Hepatocyte (in vitro differentiated cells): Measurements from ENCODE around the gene TRAPPC3. TPM values are rescaled to one million over a fixed set of nuclear protein-coding genes. Genes with fewer than 3 reads are reported as not detected.
A peak's percentile ranks its signal among the peaks of the same experiment; 100 is the strongest.

Experiments used
- DNase-seq: peaks from one replicate; pipeline ENCODE4 v3.0.0-alpha.2; 2016; ENCODE audit warnings: low spot score
- H2AFZ ChIP-seq: fragments of 200-600 bp; sonication (generic); 2 replicates; pipeline ENCODE4 v1.6.0; 2016; ENCODE audit warnings: antibody characterized with exemption, mild to moderate bottlenecking
- H3K27ac ChIP-seq: fragments of 200-600 bp; sonication (generic); 2 replicates; pipeline ENCODE4 v1.5.1; 2016; ENCODE audit warnings: mild to moderate bottlenecking
- H3K27me3 ChIP-seq: fragments of 200-600 bp; sonication (generic); 2 replicates; pipeline ENCODE4 v1.6.1; 2016
- H3K36me3 ChIP-seq: fragments of 200-600 bp; sonication (generic); replicated peaks from 2 replicates; pipeline ENCODE4 v1.5.1; 2016; ENCODE audit warnings: low read depth; ENCODE audit not compliant: insufficient read depth
- H3K4me1 ChIP-seq: fragments of 200-600 bp; sonication (generic); 2 replicates; pipeline ENCODE4 v1.5.1; 2016; ENCODE audit warnings: mild to moderate bottlenecking, moderate library complexity; ENCODE audit not compliant: insufficient read depth
- H3K4me2 ChIP-seq: fragments of 200-600 bp; sonication (generic); 2 replicates; pipeline ENCODE4 v1.6.0; 2016
- H3K4me3 ChIP-seq: fragments of 200-600 bp; sonication (generic); 2 replicates; pipeline ENCODE4 v1.5.1; 2016; ENCODE audit warnings: mild to moderate bottlenecking
- H3K79me2 ChIP-seq: fragments of 200-600 bp; sonication (generic); 2 replicates; pipeline ENCODE4 v1.6.0; 2017; ENCODE audit warnings: mild to moderate bottlenecking
- H3K9me2 ChIP-seq: fragments of 200-600 bp; sonication (generic); replicated peaks from 2 replicates; pipeline ENCODE4 v1.6.0; 2017; ENCODE audit warnings: mild to moderate bottlenecking; ENCODE audit not compliant: insufficient read depth
- H3K9me3 ChIP-seq: fragments of 200-600 bp; sonication (generic); 2 replicates; pipeline ENCODE4 v1.5.1; 2016; ENCODE audit warnings: low read depth, mild to moderate bottlenecking
- H4K20me1 ChIP-seq: fragments of 200-600 bp; sonication (generic); 2 replicates; pipeline ENCODE4 v1.6.0; 2016; ENCODE audit warnings: mild to moderate bottlenecking; ENCODE audit not compliant: insufficient read depth, poor library complexity, severe bottlenecking
- EZH2 ChIP-seq: fragments of 200-600 bp; sonication (generic); IDR thresholded peaks from 2 replicates; pipeline ENCODE4 v1.6.1; 2016; ENCODE audit warnings: antibody characterized with exemption, mild to moderate bottlenecking, borderline replicate concordance
- EZH2phosphoT487 ChIP-seq: fragments of 200-600 bp; sonication (generic); IDR thresholded peaks from one replicate; pipeline ENCODE4 v1.6.1; 2018; ENCODE audit warnings: antibody characterized with exemption, mild to moderate bottlenecking, low read depth, moderate library complexity; ENCODE audit not compliant: unreplicated experiment, severe bottlenecking
- WGBS: methylation state at CpG from one replicate; pipeline ENCODE4 v1.1.6; 2016; ENCODE audit warnings: low lambda C conversion rate; ENCODE audit errors: missing lambda C conversion rate; 5-methylcytosine and 5-hydroxymethylcytosine counted together
- polyA plus RNA-seq: library from polyadenylated mRNA; unstranded; fragments of >200 nt; fragmentation: Nextera tagmentation; extraction: Ambion mirVana; gene quantifications from 2 replicates; pipeline ENCODE4 v1.2.1, GENCODE V29; 2016
- total RNA-seq: library from RNA; depleted of rRNA; stranded (reverse); fragments of >200 nt; gene quantifications from 2 replicates; pipeline ENCODE4 v1.2.3, GENCODE V29; 2014
- TF ChIP-seq, protein P1 (sequence below): fragments of 200-600 bp; sonication (generic); IDR thresholded peaks from 2 replicates; pipeline ENCODE4 v1.5.1; 2016; ENCODE audit warnings: antibody characterized with exemption, mild to moderate bottlenecking; ENCODE audit not compliant: poor library complexity

The TRAPPC3 gene
- total and polyA plus RNA-seq, 2 experiments from 2014 or later = 128 to 131 TPM

DNA sequence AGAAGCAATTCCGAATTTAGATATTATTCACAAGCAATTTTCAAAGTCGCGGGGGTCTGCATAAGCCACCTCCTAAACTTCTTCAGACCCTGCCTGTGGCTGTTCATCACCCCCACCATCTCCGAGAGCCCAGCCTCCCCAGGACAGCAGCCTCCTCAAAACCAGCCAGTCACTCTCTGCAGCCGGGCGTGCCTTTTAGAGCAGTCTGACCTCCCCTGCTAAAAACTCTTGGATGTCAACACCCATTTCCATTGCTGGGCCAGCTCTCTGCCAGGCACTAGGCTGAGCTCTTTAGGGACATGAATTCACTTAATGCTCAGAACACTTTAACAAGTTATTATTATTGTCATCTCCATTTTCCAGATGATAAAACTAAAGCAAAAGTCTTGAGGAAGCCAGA is 48.9 kb downstream of the TRAPPC3 start:
- H3K27ac ChIP-seq = no peak overlapping the region
- peaks cover 3% of the 10 kb centered on the region for H3K4me1 ChIP-seq
- TF ChIP-seq EZH2phosphoT487 (no peak), EZH2 (no peak)
- TF ChIP-seq, protein P1, sequence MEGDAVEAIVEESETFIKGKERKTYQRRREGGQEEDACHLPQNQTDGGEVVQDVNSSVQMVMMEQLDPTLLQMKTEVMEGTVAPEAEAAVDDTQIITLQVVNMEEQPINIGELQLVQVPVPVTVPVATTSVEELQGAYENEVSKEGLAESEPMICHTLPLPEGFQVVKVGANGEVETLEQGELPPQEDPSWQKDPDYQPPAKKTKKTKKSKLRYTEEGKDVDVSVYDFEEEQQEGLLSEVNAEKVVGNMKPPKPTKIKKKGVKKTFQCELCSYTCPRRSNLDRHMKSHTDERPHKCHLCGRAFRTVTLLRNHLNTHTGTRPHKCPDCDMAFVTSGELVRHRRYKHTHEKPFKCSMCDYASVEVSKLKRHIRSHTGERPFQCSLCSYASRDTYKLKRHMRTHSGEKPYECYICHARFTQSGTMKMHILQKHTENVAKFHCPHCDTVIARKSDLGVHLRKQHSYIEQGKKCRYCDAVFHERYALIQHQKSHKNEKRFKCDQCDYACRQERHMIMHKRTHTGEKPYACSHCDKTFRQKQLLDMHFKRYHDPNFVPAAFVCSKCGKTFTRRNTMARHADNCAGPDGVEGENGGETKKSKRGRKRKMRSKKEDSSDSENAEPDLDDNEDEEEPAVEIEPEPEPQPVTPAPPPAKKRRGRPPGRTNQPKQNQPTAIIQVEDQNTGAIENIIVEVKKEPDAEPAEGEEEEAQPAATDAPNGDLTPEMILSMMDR = no peak
- no peaks in the 10 kb centered on the region for H3K79me2 ChIP-seq
- no peaks in the 10 kb centered on the region for H4K20me1 ChIP-seq
- H3K27me3 ChIP-seq = no peaks in the 10 kb centered on the region
- no peak overlapping the region for H3K4me3 ChIP-seq
- 93% methylated on average over 6 of the region's 6 CpGs for WGBS
- H3K9me2 ChIP-seq = no peaks in the 10 kb centered on the region
- DNase-seq = no peak
- H3K36me3 ChIP-seq = no peaks in the 10 kb centered on the region
- no peak overlapping the region for H3K4me2 ChIP-seq
- H3K9me3 ChIP-seq = no peaks in the 10 kb centered on the region
- H2AFZ ChIP-seq = no peak overlapping the region

DNA sequence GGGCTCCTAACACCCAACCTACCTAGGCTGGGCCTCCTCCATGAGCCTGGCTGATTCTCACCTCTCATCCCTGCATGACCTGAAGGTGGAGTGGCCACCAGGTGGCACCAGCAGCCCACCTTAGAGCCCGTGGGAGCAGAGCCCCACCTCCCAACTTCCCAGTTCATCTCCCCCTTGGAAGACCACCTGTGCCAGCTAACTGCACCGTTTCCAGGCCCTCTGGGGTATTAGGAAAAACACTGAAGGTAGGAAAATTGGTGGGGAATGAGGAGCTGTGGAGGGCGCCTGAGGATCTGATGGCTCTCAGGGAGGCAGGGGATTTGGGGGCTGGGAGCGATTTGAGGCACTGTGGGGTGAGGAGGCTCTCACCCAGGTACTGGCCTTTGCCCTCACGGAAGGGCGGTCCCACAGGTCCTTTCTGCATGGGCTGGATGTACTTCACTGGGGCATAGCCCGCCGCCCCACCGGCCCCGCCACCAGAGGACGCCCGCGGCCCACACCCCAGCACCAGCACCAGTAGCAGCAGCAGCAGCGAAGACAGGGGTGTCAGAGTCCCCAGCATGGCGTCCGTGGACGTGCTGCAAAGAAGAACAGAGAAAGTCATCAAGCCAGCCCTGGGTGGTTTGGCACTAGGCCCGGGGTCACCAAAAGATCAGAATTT is 49.5 kb downstream of the TRAPPC3 start:
- no peaks in the 10 kb centered on the region for H3K9me2 ChIP-seq
- no peak overlapping the region for H3K27ac ChIP-seq
- no peaks in the 10 kb centered on the region for H3K9me3 ChIP-seq
- DNase-seq = peak; percentile 88
- no peaks in the 10 kb centered on the region for H4K20me1 ChIP-seq
- 49% methylated on average over 14 of the region's 18 CpGs for WGBS
- peak overlapping the region; percentile 57 for H3K4me2 ChIP-seq
- H2AFZ ChIP-seq = no peak overlapping the region
- no peak overlapping the region for H3K4me3 ChIP-seq
- no peaks in the 10 kb centered on the region for H3K79me2 ChIP-seq
- H3K36me3 ChIP-seq = no peaks in the 10 kb centered on the region
- H3K4me1 ChIP-seq = peaks cover 3% of the 10 kb centered on the region
- H3K27me3 ChIP-seq = no peaks in the 10 kb centered on the region
- TF ChIP-seq, protein P1 = peak; percentile 81
- TF ChIP-seq EZH2 (no peak), EZH2phosphoT487 (no peak)

DNA sequence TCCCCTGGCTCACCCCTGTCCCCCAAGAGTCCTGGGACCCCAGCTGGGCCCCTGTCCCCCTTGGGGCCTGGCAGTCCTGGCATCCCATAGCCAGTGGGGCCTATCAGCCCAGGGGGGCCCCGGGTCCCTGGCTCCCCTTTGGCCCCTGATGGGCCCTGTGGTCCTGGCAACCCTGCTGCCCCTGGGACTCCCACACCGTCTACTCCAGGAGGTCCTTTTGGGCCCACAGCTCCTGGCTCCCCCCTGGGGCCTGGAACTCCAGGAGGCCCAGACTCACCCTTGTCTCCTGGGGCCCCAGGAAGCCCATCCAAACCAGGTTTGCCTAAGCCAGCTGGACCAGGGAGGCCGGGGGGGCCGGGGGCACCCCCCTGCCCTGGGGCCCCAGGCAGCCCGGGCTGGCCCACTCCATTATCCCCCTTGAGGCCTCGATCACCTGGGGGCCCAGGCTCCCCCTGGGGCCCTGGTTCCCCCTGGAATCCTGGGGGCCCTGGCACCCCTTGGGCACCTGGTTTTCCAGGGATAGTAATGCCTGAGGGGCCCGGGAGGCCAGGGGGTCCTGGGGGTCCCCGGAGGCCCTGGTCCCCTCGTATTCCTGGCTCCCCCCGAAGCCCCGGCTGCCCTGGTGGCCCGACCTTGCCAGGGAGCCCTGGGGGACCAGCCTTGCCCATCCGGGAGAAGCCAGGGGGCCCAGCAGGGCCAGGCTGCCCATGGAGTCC is 50.5 kb downstream of the TRAPPC3 start:
- Histone ChIP-seq H3K9me2 (no peaks in the 10 kb centered on the region), H2AFZ (no peak overlapping the region), H3K36me3 (no peaks in the 10 kb centered on the region), H3K9me3 (no peaks in the 10 kb centered on the region), H4K20me1 (no peaks in the 10 kb centered on the region), H3K27me3 (no peaks in the 10 kb centered on the region), H3K4me3 (no peak overlapping the region), H3K4me2 (no peak overlapping the region), H3K27ac (no peak overlapping the region), H3K79me2 (no peaks in the 10 kb centered on the region), H3K4me1 (peaks cover 3% of the 10 kb centered on the region)
- TF ChIP-seq EZH2 (no peak), EZH2phosphoT487 (no peak)
- TF ChIP-seq, protein P1 = no peak
- DNase-seq = no peak
- 97% methylated on average over 7 of the region's 13 CpGs for WGBS
